HG02571 (cell line): Measurements from ENCODE around the gene GAR1.
A peak's percentile ranks its signal among the peaks of the same experiment; 100 is the strongest.
"Not testable (repeated sequence)": the region's sequence is repeated elsewhere in the genome, so short reads cannot be mapped to it uniquely, and the experiment has no call there.

Experiments used
- ATAC-seq: cut with Tn5 transposase; IDR thresholded peaks from one replicate; pipeline ENCODE4 v1.9.1; 2021; ENCODE audit warnings: mild to moderate bottlenecking, moderate library complexity; ENCODE audit not compliant: unreplicated experiment

GAR1 gene

DNA sequence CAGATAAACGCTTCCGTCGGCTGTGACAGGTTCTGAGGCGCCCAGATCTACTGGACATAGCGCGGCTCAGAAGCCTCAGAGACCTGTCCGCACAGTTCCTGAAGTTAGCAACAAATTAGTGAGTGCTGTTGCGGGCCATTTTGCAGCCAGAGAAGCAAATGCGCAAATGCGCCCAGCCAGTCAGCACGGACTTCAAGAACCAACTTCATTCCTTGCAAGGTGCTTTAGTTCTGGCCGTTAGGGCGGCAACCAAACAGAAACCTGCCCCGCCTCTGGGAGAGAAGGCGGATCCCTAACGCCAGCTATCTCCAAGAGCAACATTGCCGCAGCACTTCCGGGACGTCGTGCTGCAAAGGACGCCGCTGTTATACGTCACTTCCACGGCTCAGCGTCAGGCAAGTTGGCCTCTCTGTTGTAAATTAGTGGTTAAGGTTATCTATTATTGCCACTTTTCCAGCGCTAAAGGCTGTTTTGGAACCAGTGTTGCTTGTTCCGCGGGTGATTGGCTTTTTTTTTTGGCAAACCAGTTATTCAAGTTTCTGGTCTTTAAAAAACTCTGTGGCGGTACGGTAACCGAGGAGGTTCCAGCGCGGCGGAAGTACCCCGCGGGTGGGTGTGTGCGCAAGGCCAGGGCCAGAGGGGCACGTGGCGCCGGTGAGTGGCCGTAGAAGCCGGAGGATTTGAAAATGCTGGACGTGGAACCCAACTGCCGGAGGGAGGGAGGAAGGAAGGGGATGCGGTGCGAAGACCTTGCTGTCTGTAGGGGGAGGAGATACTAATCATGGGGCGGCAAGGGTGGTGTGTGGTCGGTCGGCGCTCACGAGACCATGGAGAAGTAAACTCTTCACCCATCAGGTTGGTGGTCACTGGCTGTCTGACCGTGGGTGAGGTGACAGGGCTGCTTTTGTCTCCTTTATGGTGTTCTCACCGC lies at the start of gene GAR1:
Gene GAR1 (plus strand): TSS at position 612 of the 931 bp plus-strand sequence. CDS start 403 bp downstream, outside the sequence.
- peak; percentile 99 for ATAC-seq

DNA sequence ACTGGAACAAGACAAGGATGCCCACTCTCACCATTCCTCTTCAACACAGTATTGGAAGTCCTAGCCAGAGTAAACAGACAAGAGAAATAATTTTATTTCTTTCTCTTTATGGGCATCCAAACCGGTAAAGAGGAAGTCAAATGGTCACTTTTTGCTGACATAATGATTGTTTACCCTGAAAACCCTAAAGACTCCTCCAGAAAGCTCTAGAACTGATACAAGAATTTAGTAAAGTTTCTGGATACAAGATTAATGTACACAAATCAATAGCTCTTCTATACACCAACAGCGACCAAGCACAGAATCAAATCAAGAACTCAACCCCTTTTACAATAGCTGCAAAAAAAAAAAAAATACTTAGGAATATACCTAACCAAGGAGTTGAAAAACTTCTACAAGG lies 33.5 kb upstream of the GAR1 start:
- not testable (repeated sequence) for ATAC-seq

DNA sequence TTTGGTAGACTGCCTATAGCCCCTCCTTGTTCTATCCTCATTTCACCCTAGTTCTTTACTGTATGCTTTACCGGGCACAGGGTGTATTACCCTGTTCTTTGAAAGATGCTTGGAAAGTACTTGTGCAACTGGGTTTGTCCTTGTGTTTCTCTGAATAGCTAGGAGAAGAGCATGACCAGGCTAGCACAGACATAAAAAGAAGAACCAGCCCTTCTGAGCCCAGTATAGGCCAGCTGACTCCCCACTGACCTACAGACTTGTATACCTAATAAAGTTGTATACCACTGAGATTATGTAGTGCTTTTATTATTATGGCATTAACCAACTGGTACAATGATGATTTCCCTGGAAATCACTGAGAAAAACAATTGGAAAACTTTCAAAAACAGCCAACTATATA lies 28.7 kb upstream of the GAR1 start:
- no peak for ATAC-seq

DNA sequence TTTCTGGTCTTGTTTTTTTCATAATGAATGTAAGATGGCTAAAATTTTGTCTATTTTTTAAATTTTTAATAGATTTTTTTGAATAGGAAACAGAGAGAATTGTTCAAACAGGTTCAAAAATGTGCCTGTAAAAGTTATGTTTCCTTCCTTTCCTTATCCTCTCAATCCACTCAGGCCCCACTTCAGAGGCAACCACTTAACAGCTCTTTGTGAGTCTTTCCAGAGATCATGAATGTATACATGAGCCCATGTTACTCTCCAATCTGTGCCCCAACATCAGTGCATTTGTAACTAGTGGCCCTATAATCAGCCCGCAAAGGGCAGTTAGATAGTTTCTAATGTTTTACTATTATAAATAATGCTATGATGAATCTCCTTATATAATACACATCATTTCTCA lies 27.8 kb upstream of the GAR1 start:
- ATAC-seq = no peak

DNA sequence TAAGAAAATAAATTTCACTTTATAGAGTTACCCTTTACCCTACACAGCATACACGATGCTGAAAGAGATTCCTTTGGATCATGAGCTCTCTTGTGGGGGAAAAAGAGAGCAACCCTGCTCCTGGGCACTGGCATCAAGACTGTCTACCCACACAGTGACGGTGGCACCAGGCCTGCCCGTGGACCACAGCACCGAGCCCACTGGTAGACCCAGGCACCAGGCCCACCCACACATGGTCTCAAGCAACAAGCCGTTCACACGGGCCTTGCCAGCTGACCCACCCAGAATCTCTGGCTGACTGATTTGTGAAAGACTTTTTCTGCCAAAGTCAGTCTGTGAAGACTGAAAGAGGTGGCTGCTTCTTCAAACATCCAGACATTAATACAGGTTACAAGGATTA lies 20.5 kb upstream of the GAR1 start:
- no peak for ATAC-seq

DNA sequence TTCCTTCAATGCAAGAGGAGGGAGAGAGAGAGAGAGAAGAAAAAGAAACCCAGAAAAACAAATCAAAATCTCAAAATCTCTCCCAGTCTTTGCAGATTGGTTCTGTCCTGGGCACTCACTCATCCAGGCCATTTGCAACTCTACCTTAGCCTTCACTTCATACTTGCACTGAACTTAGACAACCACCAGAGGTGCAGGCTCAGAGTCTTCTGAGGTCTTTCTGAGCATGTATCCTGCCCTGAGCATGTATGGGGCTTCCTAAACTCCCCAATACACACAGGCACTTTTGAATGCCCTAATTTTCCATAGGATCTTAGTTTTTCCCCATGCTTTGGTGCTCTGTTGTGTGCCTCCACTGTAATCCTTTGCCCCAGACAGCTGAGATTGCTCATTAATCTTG lies 16.7 kb upstream of the GAR1 start:
- no peak for ATAC-seq

DNA sequence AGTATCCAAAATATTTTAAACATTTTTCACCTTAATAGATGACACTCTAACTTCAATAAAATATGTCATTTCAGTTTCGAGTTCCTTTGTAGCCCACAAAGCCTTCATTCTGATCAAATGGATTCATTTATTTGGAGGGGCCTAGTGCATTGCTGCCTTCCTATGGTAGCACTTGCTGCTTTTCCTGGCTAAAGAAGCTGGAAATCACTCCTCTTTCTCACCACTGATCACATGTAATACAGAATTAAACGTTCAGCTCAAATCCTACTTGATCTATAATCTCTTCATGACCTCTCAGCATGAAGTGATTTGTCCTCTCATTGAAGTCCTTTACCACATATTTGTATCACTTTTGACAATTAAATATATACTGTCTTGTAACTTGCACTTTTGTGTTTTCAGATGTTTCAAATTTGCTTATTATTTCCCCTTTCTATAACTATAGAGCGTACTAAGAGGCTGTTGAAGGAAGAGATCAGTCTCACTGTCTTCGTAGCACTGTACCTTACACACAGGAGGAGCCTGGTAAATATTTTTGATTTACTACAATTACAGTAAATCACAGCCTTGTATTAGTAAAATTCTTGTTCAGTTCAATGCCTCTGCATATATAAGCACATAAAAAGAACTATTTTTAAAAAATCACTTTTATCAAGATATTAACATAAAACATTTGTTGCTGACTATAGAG lies 14.3 kb upstream of the GAR1 start:
- ATAC-seq = no peak

DNA sequence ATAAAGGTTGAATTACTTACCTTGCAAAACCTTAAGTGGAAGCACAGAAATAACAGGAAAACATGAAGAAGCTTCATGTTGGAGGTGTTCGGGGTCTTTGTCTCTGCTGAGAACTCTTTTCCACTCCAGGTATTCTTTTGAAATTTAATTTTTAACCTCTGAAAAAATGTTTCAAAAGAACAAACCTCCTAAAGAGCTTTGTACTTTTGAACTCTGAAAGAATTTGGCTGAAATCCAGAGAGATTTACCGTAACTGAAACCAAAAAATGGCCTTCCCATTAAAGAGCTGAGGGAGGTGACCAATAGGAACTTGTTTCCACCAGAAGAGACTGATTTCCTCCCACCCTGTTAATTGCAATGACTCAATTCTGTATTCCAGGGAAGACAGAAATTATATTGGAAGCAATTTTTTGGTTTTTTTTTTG lies 13.7 kb upstream of the GAR1 start, which contains the start of gene CFI:
Gene CFI (minus strand): TSS at position 105 of the 425 bp plus-strand sequence. CDS start 28 bp downstream, at position 77.
- ATAC-seq = no peak

DNA sequence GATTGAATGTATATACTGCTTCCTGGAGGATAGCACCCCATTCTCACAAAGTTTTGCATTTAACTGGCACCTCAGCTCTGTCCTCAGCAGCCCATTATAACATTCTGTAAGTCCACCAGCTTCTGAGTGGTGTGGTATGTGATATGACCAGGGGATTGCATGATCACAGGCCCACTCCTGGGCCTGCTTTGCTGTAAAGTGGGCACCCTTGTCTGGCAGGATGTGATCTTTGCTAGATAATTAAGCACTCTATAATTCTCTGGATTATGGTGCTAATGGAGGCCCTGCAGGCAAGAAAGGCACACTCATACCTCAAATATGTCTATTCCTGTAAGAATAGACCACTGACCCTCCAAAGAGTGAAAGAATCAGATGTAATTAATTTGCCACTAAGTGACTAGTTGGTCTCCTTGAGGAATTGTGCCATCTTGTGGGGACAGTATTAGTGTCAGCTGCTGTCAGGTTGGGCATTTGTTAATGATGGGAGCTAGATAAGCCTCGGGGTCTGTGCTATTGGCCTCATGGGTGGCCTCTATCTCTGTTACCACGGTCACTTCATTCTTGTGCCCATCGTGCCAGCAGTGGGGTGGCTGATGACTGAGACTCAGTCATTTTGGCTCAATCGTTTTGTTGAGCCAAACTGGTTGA lies 11.5 kb upstream of the GAR1 start:
- ATAC-seq = peak; percentile 74

DNA sequence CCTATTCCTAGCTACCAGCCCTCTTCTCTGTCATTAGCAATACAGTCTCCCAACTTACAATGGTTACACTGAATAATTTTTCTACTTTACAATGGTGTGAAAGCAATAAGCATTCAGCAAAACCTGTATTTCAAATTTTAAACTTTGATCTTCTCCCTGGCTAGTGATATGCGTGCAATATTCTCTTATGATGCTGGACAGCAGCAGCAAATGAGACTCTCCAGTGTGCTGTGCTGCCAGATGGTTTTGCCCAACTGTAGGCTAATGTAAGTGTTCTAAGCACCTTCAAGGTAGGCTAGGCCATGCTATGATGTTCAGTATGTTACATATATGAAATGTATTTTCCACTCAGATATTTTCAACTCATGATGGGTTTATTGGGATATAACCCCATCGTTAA lies 5.9 kb upstream of the GAR1 start:
- ATAC-seq = no peak

DNA sequence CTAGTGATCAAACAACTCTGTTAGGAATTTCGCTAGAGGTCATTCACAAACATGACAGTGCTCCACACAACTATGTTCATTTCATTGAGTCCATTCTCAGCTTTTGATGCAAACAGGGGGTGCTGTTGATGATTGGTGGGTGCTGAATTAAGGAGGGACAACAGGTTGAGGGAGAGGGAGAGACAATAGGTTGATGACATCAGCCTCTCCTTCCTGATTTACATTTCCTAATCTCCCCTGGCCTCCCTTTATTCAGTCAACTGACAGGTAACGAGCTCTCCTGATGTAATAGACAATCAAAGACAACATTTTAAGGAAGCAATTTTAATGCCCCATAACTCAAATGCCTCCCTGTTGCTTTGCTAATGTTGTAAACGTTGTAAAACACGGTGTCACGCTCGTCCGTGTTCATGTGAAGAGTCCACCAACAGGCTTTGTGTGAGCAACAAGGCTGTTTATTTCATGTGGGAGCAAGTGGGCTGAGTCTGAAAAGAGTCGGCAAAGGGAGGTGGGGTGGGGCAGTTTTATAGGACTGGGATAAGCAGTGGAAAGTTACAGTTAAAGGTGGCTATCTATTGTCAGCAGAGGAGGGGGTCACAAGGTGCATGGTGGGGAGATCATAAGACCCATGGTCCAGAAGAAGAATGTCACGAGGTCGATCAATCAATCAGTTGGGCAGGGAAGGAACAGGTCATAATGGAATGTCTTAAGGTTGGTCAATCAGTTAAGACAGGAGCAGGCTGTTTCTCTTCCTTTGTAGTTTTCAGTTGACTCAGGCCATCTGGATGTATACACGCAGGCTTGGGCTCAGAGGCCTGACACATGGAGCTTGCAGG lies 4.8 kb upstream of the GAR1 start:
- no peak for ATAC-seq

DNA sequence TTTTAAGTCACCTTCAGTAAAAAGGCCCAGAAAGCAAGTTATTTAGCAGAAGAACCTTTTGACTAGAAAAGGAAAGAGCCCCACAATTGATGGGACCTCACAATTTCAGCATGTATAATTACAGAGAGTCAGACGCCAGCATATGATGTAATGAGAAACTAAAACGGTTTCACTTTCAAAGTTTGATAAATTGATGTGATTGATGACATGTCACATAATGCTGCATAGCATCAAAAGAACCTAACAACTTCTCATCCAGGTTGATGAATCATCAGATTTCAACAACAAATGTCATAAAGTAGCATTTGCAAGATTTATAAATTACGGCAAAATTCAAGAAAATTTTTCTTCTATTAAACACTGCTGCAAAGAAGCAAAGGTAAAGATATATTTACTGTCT lies 3.9 kb upstream of the GAR1 start:
- no peak for ATAC-seq

DNA sequence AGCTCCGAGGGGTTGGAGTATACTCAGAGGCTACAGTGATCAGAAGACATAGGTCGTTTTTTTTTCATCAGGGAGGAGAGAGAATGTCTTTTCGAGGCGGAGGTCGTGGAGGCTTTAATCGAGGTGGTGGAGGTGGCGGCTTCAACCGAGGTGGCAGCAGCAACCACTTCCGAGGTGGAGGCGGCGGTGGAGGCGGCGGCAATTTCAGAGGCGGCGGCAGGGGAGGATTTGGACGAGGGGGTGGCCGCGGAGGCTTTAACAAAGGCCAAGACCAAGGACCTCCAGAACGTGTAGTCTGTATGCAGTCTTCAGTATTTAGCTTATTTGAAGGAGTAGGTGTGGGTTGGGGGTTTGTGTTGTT lies 500 bp downstream of the GAR1 start:
- ATAC-seq = no peak

DNA sequence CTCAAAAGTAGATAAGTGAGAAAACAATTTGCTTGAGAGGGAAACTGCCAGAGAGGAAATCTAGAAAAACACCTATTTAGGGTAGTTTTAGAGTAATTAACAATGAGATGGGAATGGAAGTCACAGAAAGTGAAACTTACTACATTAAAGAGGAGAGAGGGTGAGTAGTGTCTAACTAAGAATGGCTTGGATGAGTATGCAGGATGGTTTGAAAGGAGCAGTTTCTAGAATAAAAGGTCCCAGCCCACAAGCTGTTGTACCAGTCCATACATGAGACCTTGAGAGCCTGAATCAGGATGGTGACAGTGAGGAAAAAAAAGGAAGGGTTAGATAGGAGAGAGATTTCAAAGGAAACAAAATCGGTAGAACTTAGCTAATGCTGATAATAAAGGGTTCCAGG lies 1.3 kb downstream of the GAR1 start:
- ATAC-seq = no peak

DNA sequence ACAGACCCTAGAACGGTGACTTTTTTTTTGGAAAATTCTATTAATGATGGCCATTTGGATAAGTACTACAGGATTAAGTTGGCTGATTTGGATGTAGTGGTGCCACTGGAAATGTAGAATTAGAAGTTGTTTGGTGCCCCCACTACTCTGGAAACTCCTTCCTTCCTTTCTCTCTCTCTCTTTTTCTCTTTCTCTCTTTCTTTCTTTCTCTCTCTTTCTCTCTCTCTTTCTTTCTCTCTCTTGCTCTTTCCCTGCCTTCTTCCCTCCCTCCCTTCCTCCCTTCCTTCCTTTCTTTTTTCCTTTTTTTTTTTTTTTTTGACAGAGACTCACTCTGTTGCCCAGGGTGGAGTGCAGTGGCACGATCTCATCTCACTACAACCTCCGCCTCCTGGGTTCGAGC lies 2.7 kb downstream of the GAR1 start:
- ATAC-seq = no peak

DNA sequence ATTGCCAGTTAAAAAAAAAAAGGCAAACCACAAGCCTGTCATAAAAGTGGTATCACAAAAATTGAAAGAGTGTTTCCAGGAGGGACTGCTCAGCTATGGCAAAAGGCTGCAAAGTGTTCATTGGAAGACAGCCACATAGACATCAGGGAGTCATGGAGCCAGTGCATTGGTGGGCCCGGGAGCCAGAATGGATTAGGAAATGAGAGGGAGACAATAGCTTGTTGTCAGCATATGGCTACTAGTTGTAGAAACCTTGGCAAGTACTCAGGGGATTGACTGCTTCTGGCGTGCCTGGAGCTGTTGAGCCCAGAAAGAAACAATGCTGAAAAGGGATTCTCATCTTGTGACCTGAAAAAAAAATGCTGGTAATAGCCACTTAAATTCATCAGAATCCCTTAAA lies 5.0 kb downstream of the GAR1 start:
- ATAC-seq = no peak

DNA sequence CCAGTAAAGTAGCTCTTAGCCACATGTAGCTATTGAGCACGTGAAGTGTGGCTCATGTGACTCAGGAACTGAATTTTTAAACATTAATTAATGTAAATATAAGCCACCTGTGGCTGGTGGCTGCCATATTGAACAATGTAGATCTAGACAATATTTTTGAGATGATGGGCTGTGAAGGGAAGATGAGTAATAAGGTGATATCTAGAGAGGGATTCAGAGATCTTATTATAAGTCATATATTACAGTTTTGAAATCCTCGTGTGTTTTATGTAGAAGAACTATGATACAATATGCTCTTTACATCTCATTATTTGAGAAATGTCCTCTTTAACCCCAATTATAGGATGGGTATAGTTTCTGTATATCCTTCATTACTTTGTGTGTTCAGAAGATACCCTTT lies 5.6 kb downstream of the GAR1 start:
- no peak for ATAC-seq

DNA sequence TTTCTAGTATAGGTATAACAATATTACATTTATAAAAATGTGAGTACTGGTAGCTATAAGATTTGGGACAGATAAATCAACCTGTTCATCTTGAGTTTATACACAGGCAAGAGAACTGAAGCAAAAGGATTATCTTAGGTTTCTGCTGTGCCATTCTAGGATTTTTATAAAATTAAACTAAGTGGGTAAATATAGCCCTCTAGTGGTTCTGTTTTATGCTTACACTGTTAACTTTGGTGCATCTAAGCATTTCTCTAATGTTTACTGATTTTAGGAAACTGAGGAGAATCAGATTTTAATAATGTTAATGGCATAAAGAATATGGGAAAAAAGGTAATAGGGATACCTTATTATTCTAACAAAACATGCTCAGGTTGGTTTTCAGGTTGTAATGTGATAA lies 11.2 kb downstream of the GAR1 start:
- ATAC-seq = no peak

DNA sequence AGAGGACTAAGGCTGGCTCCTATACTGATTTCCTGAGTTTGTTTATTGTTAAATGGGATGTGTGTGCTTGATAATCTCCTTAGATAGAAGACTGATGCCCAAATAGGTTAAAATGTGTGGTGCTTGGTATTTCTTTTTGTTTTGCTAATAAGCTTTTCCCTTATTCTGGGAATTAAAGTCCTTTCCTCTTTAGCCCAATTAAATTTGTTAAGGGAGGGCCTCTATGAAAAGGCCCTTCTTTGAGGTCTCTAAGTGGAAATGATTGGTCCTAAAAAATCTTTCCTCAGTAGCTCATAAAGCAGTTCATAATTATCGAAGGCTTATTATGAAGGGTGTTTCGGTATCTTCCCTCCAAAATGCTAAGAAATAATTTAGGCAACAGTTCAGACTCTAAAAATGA lies 12.1 kb downstream of the GAR1 start, which contains the start of gene RRH:
Gene RRH (plus strand): TSS at position 301 of the 400 bp plus-strand sequence. CDS start 56 bp downstream, at position 357.
- no peak for ATAC-seq

DNA sequence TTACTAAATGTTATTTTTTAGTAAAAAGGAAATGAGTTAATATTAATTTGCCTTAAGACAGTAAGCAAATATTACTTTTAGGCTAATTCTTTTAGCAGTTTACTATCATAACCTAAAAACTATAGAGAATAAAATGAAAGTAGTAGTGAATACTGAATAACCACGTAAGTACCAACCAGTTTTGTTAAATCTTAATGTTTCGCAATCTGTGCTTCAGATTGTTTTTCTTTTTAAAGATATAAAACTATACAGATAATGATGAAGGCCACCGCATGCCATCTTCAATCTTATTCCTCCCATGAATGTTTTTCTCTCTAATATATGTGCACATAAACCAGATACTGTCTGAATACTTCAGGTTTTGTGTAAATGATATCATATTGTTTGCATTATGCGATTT lies 18.2 kb downstream of the GAR1 start:
- ATAC-seq = no peak

DNA sequence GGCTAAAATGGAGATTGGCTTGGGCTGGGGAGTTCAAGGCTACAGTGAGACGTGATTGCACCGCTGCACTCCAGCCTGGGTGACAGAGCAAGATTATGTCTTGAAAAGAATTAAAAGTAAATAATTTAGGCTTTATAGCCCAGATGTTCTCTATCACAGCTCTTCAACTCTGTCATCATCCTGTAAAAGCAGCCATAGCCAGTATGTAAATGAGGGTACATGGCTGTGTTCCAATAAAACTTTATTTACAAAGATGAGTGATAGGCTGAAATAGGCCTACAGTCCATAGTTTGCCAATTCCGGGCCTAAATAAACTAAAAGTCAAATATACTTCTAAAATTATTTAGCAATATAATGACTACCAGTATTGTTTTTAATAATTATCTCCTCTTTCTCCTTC lies 21.4 kb downstream of the GAR1 start:
- ATAC-seq = no peak
